Choroid plexus epithelial cell (primary cell): ENCODE results near the gene PLAGL1.

Experiments used
- DNase-seq: peaks from one replicate; pipeline ENCODE4 v3.0.0-alpha.2; 2010; ENCODE audit warnings: low read depth
- H3K4me3 ChIP-seq: 2 replicates; pipeline ENCODE4 v1.5.1; 2011; ENCODE audit warnings: low read depth, mild to moderate bottlenecking, control low read depth, low read length, moderate library complexity
- CTCF ChIP-seq: conservative IDR thresholded peaks from 2 replicates; pipeline ENCODE4 v1.5.1; 2011; ENCODE audit warnings: low read depth, mild to moderate bottlenecking, control low read depth, inconsistent platforms, low read length, moderate library complexity

Gene PLAGL1

GRCh38 chr6:143959927-143960326, 48.1 kb downstream of the PLAGL1 start:
- TF ChIP-seq CTCF = no peak
- no peak for DNase-seq
- no peak overlapping the region for H3K4me3 ChIP-seq

- DNase-seq = no peak
- TF ChIP-seq CTCF = no peak
- H3K4me3 ChIP-seq = no peak overlapping the region
These were observed 49.1 kb downstream of the PLAGL1 start for GRCh38 chr6:143958839-143959399.

- H3K4me3 ChIP-seq = no peak overlapping the region
- TF ChIP-seq CTCF = no peak
- no peak for DNase-seq
These were observed 50.3 kb downstream of the PLAGL1 start for GRCh38 chr6:143957679-143958274.

DNA sequence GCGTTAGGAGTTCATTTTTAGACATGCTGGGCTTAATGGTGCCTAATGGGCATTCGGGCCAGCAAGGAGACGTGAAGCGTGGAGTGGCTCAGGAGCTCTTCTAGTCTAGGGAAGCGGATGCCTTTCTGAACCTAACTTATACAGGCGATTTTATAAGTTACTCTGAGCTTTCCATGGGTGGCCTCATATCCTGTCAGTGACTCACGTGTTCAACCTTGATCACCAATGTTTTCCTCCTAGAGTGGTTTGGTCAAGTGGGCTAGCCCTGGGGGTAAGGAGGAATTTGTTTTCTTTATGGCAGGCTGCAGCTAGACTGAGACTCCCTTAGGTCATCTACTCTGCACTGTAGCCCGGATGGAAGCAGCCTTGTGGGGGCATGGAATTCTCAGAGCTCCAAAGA, 52.1 kb downstream of the PLAGL1 start:
- no peak overlapping the region for H3K4me3 ChIP-seq
- no peak for DNase-seq
- no peak for TF ChIP-seq CTCF

DNA sequence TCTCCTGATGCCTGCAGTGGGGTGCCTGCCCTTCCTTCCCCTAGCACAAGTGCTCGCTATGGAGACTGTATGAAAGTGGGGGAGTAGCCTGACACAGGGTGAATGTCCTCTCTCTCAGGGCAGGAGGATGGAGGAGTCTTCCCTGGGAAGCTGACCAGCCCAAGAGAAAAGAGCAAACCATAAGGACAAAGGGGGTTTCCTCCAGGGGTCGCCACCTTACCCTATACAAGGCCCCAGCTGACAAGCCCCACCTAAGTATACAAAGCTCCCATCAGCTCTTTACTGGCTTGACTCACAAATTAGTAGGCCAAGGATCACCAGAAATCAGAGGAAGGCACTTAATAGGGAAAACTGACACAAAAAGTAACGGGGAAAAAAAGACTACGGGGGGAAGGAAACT, 54.1 kb downstream of the PLAGL1 start:
- no peak overlapping the region for H3K4me3 ChIP-seq
- no peak for TF ChIP-seq CTCF
- DNase-seq = no peak

DNA sequence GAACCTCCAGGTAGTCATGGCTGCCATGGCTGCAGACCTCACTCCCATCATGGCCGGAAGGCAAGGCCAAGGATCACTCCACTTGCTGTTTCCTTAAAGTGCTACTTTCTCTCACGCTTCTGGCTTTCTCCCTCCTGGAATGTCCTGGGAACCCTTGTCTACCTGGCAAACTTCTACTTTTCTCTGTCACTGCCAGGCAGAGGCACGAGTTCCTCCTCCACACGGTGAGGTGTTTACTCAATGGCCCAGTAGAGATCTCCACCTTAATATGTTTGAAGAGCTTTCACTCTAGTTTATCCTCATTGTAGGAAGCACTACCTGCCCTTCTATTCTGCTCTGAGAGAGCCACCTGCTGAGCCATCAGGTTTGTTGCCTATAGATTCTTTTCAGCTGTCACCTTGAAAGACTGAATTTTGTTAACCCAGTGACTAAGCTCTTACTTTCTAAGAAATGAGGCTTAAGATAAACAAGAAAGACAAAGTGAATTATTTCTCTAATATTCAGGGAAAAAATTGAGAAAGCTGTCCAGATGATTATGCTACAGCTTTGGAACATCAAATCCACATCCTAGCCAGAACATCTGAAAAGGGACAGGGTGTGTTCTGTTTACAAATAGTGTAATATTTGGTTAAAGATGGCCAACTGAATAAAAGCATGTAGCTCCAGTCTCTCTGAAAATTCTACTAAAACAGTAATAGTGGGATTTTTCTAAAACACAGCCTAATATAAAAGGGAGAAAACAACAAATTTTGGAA, 54.9 kb downstream of the PLAGL1 start:
- no peak for DNase-seq
- H3K4me3 ChIP-seq = no peak overlapping the region
- no peak for TF ChIP-seq CTCF
